Measurements from ENCODE around the gene OBP2A. TPM values are rescaled to one million over a fixed set of nuclear protein-coding genes. Genes with fewer than 3 reads are reported as not detected.
A peak's percentile ranks its signal among the peaks of the same experiment; 100 is the strongest.
"Not testable (repeated sequence)": the region's sequence is repeated elsewhere in the genome, so short reads cannot be mapped to it uniquely, and the experiment has no call there.

Gene OBP2A
- total RNA-seq, 1 experiment from 2014 or later = not detected

- Histone ChIP-seq H3K27ac (no peak overlapping the region), H3K4me1 (replicated peaks) (no peaks in the 10 kb centered on the region), H3K4me3 (no peak overlapping the region), H3K36me3 (no peaks in the 10 kb centered on the region), H3K9me3 (replicated peaks) (no peaks in the 10 kb centered on the region), H3K27me3 (replicated peaks) (no peaks in the 10 kb centered on the region)
- no peak for DNase-seq (ENCODE audit: low read depth in 1 of 2, low spot score in 2 of 2)
Observed at GRCh38 chr9:135547756-135548736, 2.1 kb downstream of the OBP2A start.

- not testable (repeated sequence) for H3K4me3 ChIP-seq; H3K36me3 ChIP-seq; H3K4me1 ChIP-seq (replicated peaks); H3K27ac ChIP-seq; H3K9me3 ChIP-seq (replicated peaks); H3K27me3 ChIP-seq (replicated peaks); DNase-seq (ENCODE audit: low read depth in 1 of 2, low spot score in 2 of 2)
Observed at GRCh38 chr9:135549478-135550343, 3.8 kb downstream of the OBP2A start.

- Histone ChIP-seq H3K36me3 (no peaks in the 10 kb centered on the region), H3K9me3 (replicated peaks) (no peaks in the 10 kb centered on the region), H3K4me1 (replicated peaks) (peaks cover 13% of the 10 kb centered on the region), H3K27me3 (replicated peaks) (no peaks in the 10 kb centered on the region), H3K4me3 (no peak overlapping the region), H3K27ac (no peak overlapping the region)
- no peak for DNase-seq (ENCODE audit: low read depth in 1 of 2, low spot score in 2 of 2)
Observed at GRCh38 chr9:135550344-135550918, 4.5 kb downstream of the OBP2A start.

GRCh38 chr9:135551031-135551430 lies 5.1 kb downstream of the OBP2A start:
- DNase-seq (ENCODE audit: low read depth in 1 of 2, low spot score in 2 of 2) = no peak
- H3K4me3 ChIP-seq = no peak overlapping the region
- H3K9me3 ChIP-seq (replicated peaks) = no peaks in the 10 kb centered on the region
- H3K27ac ChIP-seq = no peak overlapping the region
- H3K36me3 ChIP-seq = no peaks in the 10 kb centered on the region
- peaks cover 15% of the 10 kb centered on the region for H3K4me1 ChIP-seq (replicated peaks)
- H3K27me3 ChIP-seq (replicated peaks) = no peaks in the 10 kb centered on the region

- Histone ChIP-seq H3K4me1 (replicated peaks) (peaks cover 15% of the 10 kb centered on the region), H3K9me3 (replicated peaks) (no peaks in the 10 kb centered on the region), H3K36me3 (no peaks in the 10 kb centered on the region), H3K27me3 (replicated peaks) (no peaks in the 10 kb centered on the region), H3K4me3 (no peak overlapping the region), H3K27ac (no peak overlapping the region)
- no peak for DNase-seq (ENCODE audit: low read depth in 1 of 2, low spot score in 2 of 2)
Observed at GRCh38 chr9:135551456-135551855, 5.5 kb downstream of the OBP2A start.

- Histone ChIP-seq H3K36me3 (no peaks in the 10 kb centered on the region), H3K4me1 (replicated peaks) (peaks cover 15% of the 10 kb centered on the region), H3K9me3 (replicated peaks) (no peaks in the 10 kb centered on the region), H3K27me3 (replicated peaks) (no peaks in the 10 kb centered on the region), H3K4me3 (no peak overlapping the region), H3K27ac (no peak overlapping the region)
- DNase-seq (ENCODE audit: low read depth in 1 of 2, low spot score in 2 of 2) = no peak
Observed at GRCh38 chr9:135552021-135552697, 6.2 kb downstream of the OBP2A start.

- Histone ChIP-seq H3K9me3 (replicated peaks) (no peaks in the 10 kb centered on the region), H3K4me3 (no peak overlapping the region), H3K27me3 (replicated peaks) (no peaks in the 10 kb centered on the region), H3K36me3 (no peaks in the 10 kb centered on the region), H3K27ac (no peak overlapping the region), H3K4me1 (replicated peaks) (peaks cover 15% of the 10 kb centered on the region)
- DNase-seq (ENCODE audit: low read depth in 1 of 2, low spot score in 2 of 2) = no peak
Observed at GRCh38 chr9:135552698-135553171, 6.8 kb downstream of the OBP2A start.

- Histone ChIP-seq H3K9me3 (replicated peaks) (no peaks in the 10 kb centered on the region), H3K27ac (no peak overlapping the region), H3K36me3 (no peaks in the 10 kb centered on the region), H3K4me3 (no peak overlapping the region), H3K4me1 (replicated peaks) (peaks cover 15% of the 10 kb centered on the region), H3K27me3 (replicated peaks) (no peaks in the 10 kb centered on the region)
- DNase-seq (ENCODE audit: low read depth in 1 of 2, low spot score in 2 of 2) = peak in 1 of 2 experiments; percentile 60
Observed at GRCh38 chr9:135554718-135555117, 8.8 kb downstream of the OBP2A start.

GRCh38 chr9:135555203-135555602 lies 9.3 kb downstream of the OBP2A start:
- peaks cover 15% of the 10 kb centered on the region for H3K4me1 ChIP-seq (replicated peaks)
- no peaks in the 10 kb centered on the region for H3K36me3 ChIP-seq
- H3K9me3 ChIP-seq (replicated peaks) = no peaks in the 10 kb centered on the region
- no peak overlapping the region for H3K4me3 ChIP-seq
- no peaks in the 10 kb centered on the region for H3K27me3 ChIP-seq (replicated peaks)
- no peak for DNase-seq (ENCODE audit: low read depth in 1 of 2, low spot score in 2 of 2)
- H3K27ac ChIP-seq = no peak overlapping the region

GRCh38 chr9:135555910-135556309 lies 10.0 kb downstream of the OBP2A start:
- H3K9me3 ChIP-seq (replicated peaks) = no peaks in the 10 kb centered on the region
- H3K4me3 ChIP-seq = no peak overlapping the region
- no peaks in the 10 kb centered on the region for H3K36me3 ChIP-seq
- H3K27ac ChIP-seq = no peak overlapping the region
- H3K4me1 ChIP-seq (replicated peaks) = peaks cover 15% of the 10 kb centered on the region
- no peaks in the 10 kb centered on the region for H3K27me3 ChIP-seq (replicated peaks)
- no peak for DNase-seq (ENCODE audit: low read depth in 1 of 2, low spot score in 2 of 2)

- Histone ChIP-seq H3K4me1 (replicated peaks) (peaks cover 10% of the 10 kb centered on the region), H3K36me3 (no peaks in the 10 kb centered on the region), H3K27ac (no peak overlapping the region), H3K4me3 (no peak overlapping the region), H3K27me3 (replicated peaks) (no peaks in the 10 kb centered on the region), H3K9me3 (replicated peaks) (no peaks in the 10 kb centered on the region)
- no peak for DNase-seq (ENCODE audit: low read depth in 1 of 2, low spot score in 2 of 2)
Observed at GRCh38 chr9:135559606-135560005, 13.7 kb downstream of the OBP2A start.

GRCh38 chr9:135561391-135562234 lies 15.7 kb downstream of the OBP2A start, which contains the start of gene PAEP:
Gene PAEP (plus strand): TSS chr9:135561756.
- no peak within 1 kb of the TSS for H3K4me3 ChIP-seq
- no peaks in the 10 kb centered on the region for H3K27me3 ChIP-seq (replicated peaks)
- no peak for DNase-seq (ENCODE audit: low read depth in 1 of 2, low spot score in 2 of 2)
- H3K27ac ChIP-seq = no peak within 1 kb of the TSS
- H3K9me3 ChIP-seq (replicated peaks) = no peaks in the 10 kb centered on the region
- no peaks in the 10 kb centered on the region for H3K36me3 ChIP-seq
- no peaks in the 10 kb centered on the region for H3K4me1 ChIP-seq (replicated peaks)
